Gastrocnemius medialis (tissue), 4 donors: ENCODE measurements around the gene GNMT. TPM values are rescaled to one million over a fixed set of nuclear protein-coding genes. Genes with fewer than 3 reads are reported as not detected.
"Not testable (repeated sequence)": the region's sequence is repeated elsewhere in the genome, so short reads cannot be mapped to it uniquely, and the experiment has no call there.

Experiments used
- ATAC-seq, 2 donors: fragments of 150-250 bp; one replicate each; pipeline ENCODE4 v1.9.1; 2016
- DNase-seq, 2 donors: peaks; one replicate each; pipeline ENCODE4 v3.0.0-alpha.2; 2019
- H3K27ac ChIP-seq, 4 donors: fragments of 200-600 bp; sonication (generic); 1 replicate in 1 of 4; 2 replicates in 3 of 4; pipeline ENCODE4 v1.5.1; 2016 to 2018; ENCODE audit warnings: mild to moderate bottlenecking in 2 of 4, moderate library complexity in 1 of 4
- H3K27me3 ChIP-seq, 3 donors: fragments of 200-600 bp; sonication (generic) in 2 of 3; 1 replicate in 1 of 3; 2 replicates in 2 of 3; pipeline versions ENCODE4 v1.5.1 to v1.6.0; 2016 to 2019; ENCODE audit warnings: mild to moderate bottlenecking in 1 of 3, moderate library complexity in 1 of 3
- H3K36me3 ChIP-seq, 2 donors: fragments of 200-600 bp; sonication (generic) in 1 of 2; one replicate each; pipeline ENCODE4 v1.5.1; 2017 to 2018
- H3K4me1 ChIP-seq, 2 donors: fragments of 200-600 bp; sonication (generic) in 1 of 2; one replicate each; pipeline ENCODE4 v1.5.1; 2016 to 2017; ENCODE audit warnings: mild to moderate bottlenecking in 2 of 2
- H3K4me3 ChIP-seq, 4 donors: fragments of 200-600 bp; sonication (generic) in 3 of 4; 1 replicate in 1 of 4; 2 replicates in 3 of 4; pipeline ENCODE4 v1.5.1; 2016 to 2019; ENCODE audit warnings: mild to moderate bottlenecking in 2 of 4
- H3K9me3 ChIP-seq, 3 donors: fragments of 200-600 bp; sonication (generic) in 2 of 3; 1 replicate in 1 of 3; 2 replicates in 2 of 3; pipeline ENCODE4 v1.5.1; 2016 to 2019
- CTCF ChIP-seq, 5 experiments: fragments of 450-650 bp in 3 of 5; fragments of 200-600 bp in 2 of 5; sonication (generic) in 2 of 5; IDR thresholded peaks in 4 of 5; conservative IDR thresholded peaks in 1 of 5; 1 replicate in 4 of 5; 2 replicates in 1 of 5; pipeline ENCODE4 v1.5.1; 2016 to 2019; ENCODE audit warnings: antibody characterized with exemption in 5 of 5, mild to moderate bottlenecking in 3 of 5, moderate library complexity in 3 of 5
- POLR2A ChIP-seq, 2 donors: fragments of 450-650 bp; IDR thresholded peaks; one replicate each; pipeline ENCODE4 v1.6.1; 2017; ENCODE audit warnings: antibody characterized with exemption in 2 of 2, mild to moderate bottlenecking in 2 of 2, moderate library complexity in 2 of 2
- in situ Hi-C, 4 donors: fragments of 200-750 bp; cut with MboI; loops; one replicate each; pipeline versions ENCODE4 v1.15.0 to v1.8.0; 2017; ENCODE audit warnings: low sequenced_read_pairs in 4 of 4
- intact Hi-C: fragments of 100-400 bp; cut with DNase I; formaldehyde crosslinking; loops from one replicate; pipeline ENCODE4 v1.15.1; 2023; ENCODE audit warnings: low total_unique reads
- total RNA-seq, 4 donors: library from RNA; depleted of rRNA; stranded (reverse); fragments of >200 nt; gene quantifications; one replicate each; pipeline versions ENCODE4 v1.1.0 to v1.2.3, GENCODE V29; 2016

GNMT gene
- total RNA-seq, 4 donors from 2014 or later: 0.42 to 1.1 (median 0.61) TPM; not detected in 1

GRCh38 chr6:42993445-42993844 lies 32.9 kb downstream of the GNMT start:
- H3K27ac ChIP-seq: no peak overlapping the region

GRCh38 chr6:42996513-42996912 lies 36.0 kb downstream of the GNMT start:
- no peak for ATAC-seq

More at GRCh38 chr6:42993445-42993844, 32.9 kb downstream of the GNMT start:
- H3K27me3 ChIP-seq: no peaks in the 10 kb centered on the region
- peaks cover under 1 to 6% of the 10 kb centered on the region in 2 donors for H3K4me1 ChIP-seq
- no peak for DNase-seq
- H3K36me3 ChIP-seq: peaks cover 0 to 17% of the 10 kb centered on the region in 2 donors
- ATAC-seq: no peak
- intact Hi-C loops (no loop called here), in situ Hi-C loops (no loop called here)
- H3K4me3 ChIP-seq: no peak overlapping the region
- TF ChIP-seq POLR2A (IDR thresholded peaks at IDR 0.05) (no peak), CTCF (IDR thresholded peaks at IDR 0.05 in 4 of 5, conservative IDR thresholded peaks at IDR 0.05 in 1 of 5) (no peak)
- H3K9me3 ChIP-seq: no peaks in the 10 kb centered on the region

GRCh38 chr6:42998205-42998604 lies 37.7 kb downstream of the GNMT start:
- H3K4me3 ChIP-seq, ATAC-seq, H3K27ac ChIP-seq, H3K27me3 ChIP-seq, DNase-seq, in situ Hi-C loops, H3K9me3 ChIP-seq, intact Hi-C loops, H3K4me1 ChIP-seq, H3K36me3 ChIP-seq: not testable (repeated sequence)

More at GRCh38 chr6:42996513-42996912, 36.0 kb downstream of the GNMT start:
- no peak for DNase-seq
- no peaks in the 10 kb centered on the region for H3K27me3 ChIP-seq
- H3K36me3 ChIP-seq: peaks cover 0 to 3% of the 10 kb centered on the region in 2 donors
- no peak overlapping the region for H3K27ac ChIP-seq
- TF ChIP-seq POLR2A (IDR thresholded peaks at IDR 0.05) (no peak), CTCF (IDR thresholded peaks at IDR 0.05 in 4 of 5, conservative IDR thresholded peaks at IDR 0.05 in 1 of 5) (no peak)
- no peaks in the 10 kb centered on the region for H3K9me3 ChIP-seq
- no peak overlapping the region for H3K4me3 ChIP-seq
- no peaks in the 10 kb centered on the region for H3K4me1 ChIP-seq
- intact Hi-C loops (no loop called here), in situ Hi-C loops (no loop called here)

GRCh38 chr6:43001843-43002242 lies 41.3 kb downstream of the GNMT start:
- peaks cover 0 to 5% of the 10 kb centered on the region in 2 donors for H3K36me3 ChIP-seq
- H3K27me3 ChIP-seq: no peaks in the 10 kb centered on the region
- no peak for TF ChIP-seq POLR2A (IDR thresholded peaks at IDR 0.05)
- TF ChIP-seq CTCF (IDR thresholded peaks at IDR 0.05 in 4 of 5, conservative IDR thresholded peaks at IDR 0.05 in 1 of 5): no peak
- H3K4me3 ChIP-seq: no peak overlapping the region
- intact Hi-C loops: no loop called here
- H3K27ac ChIP-seq: no peak overlapping the region
- H3K9me3 ChIP-seq: no peaks in the 10 kb centered on the region
- no peak for ATAC-seq
- DNase-seq: no peak
- in situ Hi-C loops: no loop called here
- H3K4me1 ChIP-seq: peaks cover 6% of the 10 kb centered on the region in 2 donors

GRCh38 chr6:43005844-43006243 lies 45.3 kb downstream of the GNMT start:
- H3K27me3 ChIP-seq: no peaks in the 10 kb centered on the region
- in situ Hi-C loops (no loop called here), intact Hi-C loops (no loop called here)
- no peak overlapping the region for H3K4me3 ChIP-seq
- TF ChIP-seq CTCF (IDR thresholded peaks at IDR 0.05 in 4 of 5, conservative IDR thresholded peaks at IDR 0.05 in 1 of 5) (no peak), POLR2A (IDR thresholded peaks at IDR 0.05) (no peak)
- H3K36me3 ChIP-seq: peaks cover 0 to 44% of the 10 kb centered on the region in 2 donors
- ATAC-seq (no peak), DNase-seq (no peak)
- no peak overlapping the region for H3K27ac ChIP-seq
- no peaks in the 10 kb centered on the region for H3K9me3 ChIP-seq
- peaks cover 6% of the 10 kb centered on the region in 2 donors for H3K4me1 ChIP-seq
